ENCODE data around the gene SLC17A5.
A peak's percentile ranks its signal among the peaks of the same experiment; 100 is the strongest.
"Not testable (repeated sequence)": the region's sequence is repeated elsewhere in the genome, so short reads cannot be mapped to it uniquely, and the experiment has no call there.

SLC17A5 gene, protein sequence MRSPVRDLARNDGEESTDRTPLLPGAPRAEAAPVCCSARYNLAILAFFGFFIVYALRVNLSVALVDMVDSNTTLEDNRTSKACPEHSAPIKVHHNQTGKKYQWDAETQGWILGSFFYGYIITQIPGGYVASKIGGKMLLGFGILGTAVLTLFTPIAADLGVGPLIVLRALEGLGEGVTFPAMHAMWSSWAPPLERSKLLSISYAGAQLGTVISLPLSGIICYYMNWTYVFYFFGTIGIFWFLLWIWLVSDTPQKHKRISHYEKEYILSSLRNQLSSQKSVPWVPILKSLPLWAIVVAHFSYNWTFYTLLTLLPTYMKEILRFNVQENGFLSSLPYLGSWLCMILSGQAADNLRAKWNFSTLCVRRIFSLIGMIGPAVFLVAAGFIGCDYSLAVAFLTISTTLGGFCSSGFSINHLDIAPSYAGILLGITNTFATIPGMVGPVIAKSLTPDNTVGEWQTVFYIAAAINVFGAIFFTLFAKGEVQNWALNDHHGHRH

DNA sequence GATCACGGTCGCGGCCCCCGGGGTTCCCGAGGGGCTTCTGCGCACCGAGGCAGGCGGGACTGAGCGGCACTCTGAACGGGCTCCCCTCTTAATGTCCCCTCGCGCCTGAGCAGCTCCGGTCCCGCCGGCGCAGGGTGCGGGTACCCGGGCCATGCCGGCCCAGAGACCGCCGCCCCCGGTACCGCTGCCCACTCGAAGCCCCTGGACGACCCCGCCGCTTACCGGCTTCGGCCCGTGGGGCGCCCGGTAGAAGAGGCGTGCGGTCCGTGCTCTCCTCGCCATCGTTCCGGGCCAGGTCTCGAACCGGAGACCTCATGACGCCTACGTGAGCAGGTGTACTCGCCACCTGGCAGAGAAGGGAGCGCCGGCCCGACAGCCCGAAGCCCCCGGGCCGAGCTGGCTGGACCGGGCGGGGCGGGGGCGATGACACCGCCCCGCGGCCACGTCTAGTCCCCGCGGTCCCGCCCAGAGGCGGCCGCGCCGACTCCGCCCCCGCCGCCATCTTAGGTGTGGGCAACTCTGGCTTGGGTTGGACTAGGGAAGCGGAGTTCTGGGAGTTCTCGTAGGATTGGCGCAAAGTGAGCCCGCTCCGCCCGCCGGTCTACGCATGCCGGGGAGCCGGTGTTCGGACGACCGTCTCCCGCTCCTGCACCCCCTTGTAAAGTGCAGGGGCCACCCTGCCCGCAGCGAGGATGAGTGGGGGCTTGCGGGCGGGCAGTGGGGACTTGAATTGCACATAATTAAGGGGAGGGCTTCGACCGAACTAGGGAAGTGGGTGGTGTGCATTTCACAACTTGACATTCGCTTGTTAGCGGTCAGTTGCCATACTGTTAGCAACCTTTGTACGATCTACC is at the start of gene SLC17A5:
TSS of gene SLC17A5 (minus strand) at position 422 of the 854 bp plus-strand sequence. CDS start at position 316, 106 bp downstream.
- DNase-seq = peak; percentile 80

DNA sequence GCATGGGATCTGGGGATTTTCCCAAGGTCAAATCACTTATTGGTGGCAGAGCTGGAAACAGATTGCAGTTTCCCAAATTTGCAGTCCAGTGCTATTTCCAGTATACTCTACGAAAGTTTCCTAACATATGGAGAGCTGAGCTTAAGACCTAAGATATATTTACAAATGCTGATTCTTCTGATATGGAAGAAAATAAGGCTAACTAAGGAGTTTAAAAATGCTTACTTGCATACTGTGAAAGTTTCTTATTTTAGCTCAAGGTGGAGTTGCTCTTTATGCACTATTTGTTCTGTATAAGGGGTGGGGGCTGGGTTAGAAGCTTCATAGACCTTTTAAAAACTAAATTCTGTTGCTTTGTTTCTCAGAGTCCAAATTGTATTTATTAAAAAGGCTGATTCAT is 49.7 kb upstream of the SLC17A5 start:
- no peak for DNase-seq

- DNase-seq = no peak
Observed at GRCh38 chr6:73702444-73702843, 48.7 kb upstream of the SLC17A5 start.

- no peak for DNase-seq
Observed at GRCh38 chr6:73699676-73700459, 46.1 kb upstream of the SLC17A5 start.

GRCh38 chr6:73696966-73697655 is 43.3 kb upstream of the SLC17A5 start:
- no peak for DNase-seq

GRCh38 chr6:73695619-73696421 is 42.0 kb upstream of the SLC17A5 start, which contains the start of gene CD109:
CD109 (plus strand) TSS chr6:73696203; CDS start chr6:73696216, 13 bp downstream.
- no peak for DNase-seq

- no peak for DNase-seq
Observed at GRCh38 chr6:73694711-73695411, 41.1 kb upstream of the SLC17A5 start.

- DNase-seq = no peak
Observed at GRCh38 chr6:73691512-73691911, 37.7 kb upstream of the SLC17A5 start.

- DNase-seq = no peak
Observed at GRCh38 chr6:73690056-73690455, 36.3 kb upstream of the SLC17A5 start.

DNA sequence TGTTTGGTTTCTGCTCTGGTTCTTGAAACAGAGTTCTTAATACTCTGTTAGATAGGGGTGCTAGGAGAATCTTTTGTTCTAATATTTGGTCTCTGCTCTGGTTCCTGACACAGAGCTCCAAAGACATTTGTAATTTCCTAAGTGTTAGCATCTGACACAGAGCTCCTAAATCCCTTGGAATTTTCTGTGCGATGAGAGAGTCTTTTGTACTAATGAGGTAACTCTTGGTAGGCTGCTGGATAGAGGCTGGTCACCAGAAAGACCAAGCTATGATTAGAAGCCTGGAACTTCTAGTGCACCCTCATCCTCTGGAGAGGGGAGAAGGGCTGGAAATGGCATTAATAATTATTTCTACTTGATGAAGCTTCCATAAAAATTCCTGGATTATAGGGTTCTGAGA is 34.6 kb upstream of the SLC17A5 start:
- DNase-seq = no peak

- DNase-seq = not testable (repeated sequence)
Observed at GRCh38 chr6:73683574-73683973, 29.8 kb upstream of the SLC17A5 start.

GRCh38 chr6:73680289-73680918 is 26.6 kb upstream of the SLC17A5 start:
- no peak for DNase-seq

- not testable (repeated sequence) for DNase-seq
Observed at GRCh38 chr6:73679846-73680245, 26.1 kb upstream of the SLC17A5 start.

- no peak for DNase-seq
Observed at GRCh38 chr6:73679009-73679408, 25.2 kb upstream of the SLC17A5 start.

DNA sequence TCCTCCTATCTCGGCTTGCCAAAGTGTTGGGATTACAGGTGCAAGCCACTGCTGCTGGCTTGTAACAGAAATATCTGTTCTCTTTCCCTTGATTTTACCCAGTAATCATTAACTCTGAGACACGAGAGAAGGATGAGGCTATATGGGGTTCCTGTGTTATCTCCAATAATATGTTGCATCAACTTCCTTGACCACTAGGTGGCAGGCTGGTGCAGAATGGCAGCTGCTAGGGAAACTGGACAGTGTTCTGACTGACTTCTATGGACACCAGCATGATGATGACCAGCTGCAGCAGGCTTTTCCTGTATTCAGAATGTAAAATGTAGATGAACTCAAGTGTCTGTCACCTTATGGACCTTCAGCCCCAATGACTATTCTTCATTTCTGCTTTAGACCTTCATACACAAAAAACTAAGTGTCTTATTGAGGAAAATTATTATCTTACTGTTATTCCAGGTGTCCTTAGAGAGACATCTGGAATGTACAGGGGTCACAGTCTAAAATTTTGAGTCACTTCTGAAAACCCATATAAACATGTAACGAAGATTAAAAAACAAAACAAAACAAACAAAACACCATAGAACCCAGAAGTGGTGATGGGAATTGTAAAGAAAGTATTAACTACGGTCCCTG is 21.8 kb upstream of the SLC17A5 start:
- DNase-seq = no peak

- no peak for DNase-seq
Observed at GRCh38 chr6:73671911-73672685, 18.3 kb upstream of the SLC17A5 start.

DNA sequence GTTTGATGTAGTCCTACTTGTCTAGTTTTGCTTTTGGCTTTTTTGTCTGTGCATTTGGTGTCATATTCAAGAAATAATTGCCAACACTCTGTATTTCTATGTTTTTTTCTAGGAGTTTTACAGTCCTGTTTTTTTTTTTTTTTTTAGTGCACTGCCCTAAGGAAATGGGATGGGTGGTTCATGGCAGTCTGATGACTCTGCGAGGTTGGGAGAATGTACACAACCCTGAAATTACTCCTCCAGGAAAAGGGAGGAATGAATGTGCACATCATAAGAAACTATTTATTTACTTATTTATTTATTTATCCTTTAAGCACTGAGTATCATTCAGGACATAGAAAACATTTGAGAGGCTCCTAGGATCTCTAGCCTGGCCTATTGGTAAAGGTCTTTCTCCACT is 15.2 kb upstream of the SLC17A5 start:
- DNase-seq = no peak

DNA sequence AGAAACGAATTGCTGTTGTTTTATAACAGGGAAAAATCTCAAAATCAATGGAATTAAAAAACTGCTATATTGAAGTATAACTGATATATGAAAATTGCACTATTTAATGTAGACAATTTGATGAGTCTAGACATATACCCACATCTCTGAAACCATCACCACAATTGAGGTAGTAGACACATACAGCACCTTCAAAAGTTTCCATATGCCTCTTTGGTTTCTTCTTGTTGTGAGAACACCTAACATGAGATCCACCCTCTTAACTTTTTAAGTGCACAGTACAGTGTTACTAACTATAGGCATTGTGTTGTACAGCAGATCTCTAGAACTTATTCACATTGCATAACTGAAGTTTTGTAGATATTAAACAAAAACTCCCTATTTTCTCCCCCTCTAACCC is 14.0 kb upstream of the SLC17A5 start:
- no peak for DNase-seq

DNA sequence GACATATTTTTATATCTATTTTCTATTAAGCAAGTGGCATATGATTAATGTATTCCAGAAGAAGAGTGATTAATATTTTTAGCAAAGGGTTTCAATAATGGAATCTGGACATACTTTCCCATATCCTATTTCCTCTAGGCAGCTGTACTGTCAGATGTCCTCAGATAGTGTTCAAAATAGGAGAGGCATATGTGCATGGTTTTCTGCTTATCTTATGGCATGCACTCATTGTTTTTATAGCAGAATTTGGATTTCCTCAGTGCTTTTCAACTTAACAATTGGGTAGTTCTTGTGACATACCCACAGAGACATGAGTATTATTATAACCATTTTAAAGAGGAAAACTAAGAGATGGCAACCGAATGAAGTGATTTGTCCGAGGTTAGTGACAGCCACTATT is 12.6 kb upstream of the SLC17A5 start:
- no peak for DNase-seq

Measured in SIG-M5 (cell line).